HepG2 (cell line): Measurements from ENCODE around the gene CDK3. TPM values are rescaled to one million over a fixed set of nuclear protein-coding genes. Genes with fewer than 3 reads are reported as not detected.
A peak's percentile ranks its signal among the peaks of the same experiment; 100 is the strongest.

Experiments used
- E2F1 ChIP-seq: sonication (generic); formaldehyde crosslinking; IDR thresholded peaks from 2 replicates; pipeline ENCODE4 v1.5.0; 2020; ENCODE audit warnings: missing genetic modification reagents
- FIP1L1 ChIP-seq: fragments of 200-400 bp; formaldehyde crosslinking; IDR thresholded peaks from 2 replicates; pipeline ENCODE4 v1.6.1; 2018; ENCODE audit warnings: low read depth, mild to moderate bottlenecking, low read length, moderate library complexity, borderline replicate concordance; ENCODE audit not compliant: insufficient read depth
- FOXA3 ChIP-seq: IDR thresholded peaks from 2 replicates; pipeline ENCODE4 v1.6.1; 2016; ENCODE audit warnings: missing genetic modification reagents, missing compliant biosample characterization
- HOXA3 ChIP-seq: sonication (generic); formaldehyde crosslinking; IDR thresholded peaks from 2 replicates; pipeline ENCODE4 v1.5.0; 2020; ENCODE audit warnings: missing genetic modification reagents
- MTERF4 ChIP-seq: sonication (generic); formaldehyde crosslinking; IDR thresholded peaks from 2 replicates; pipeline ENCODE4 v1.8.0; 2023; ENCODE audit warnings: mild to moderate bottlenecking, missing genetic modification reagents
- NAIF1 ChIP-seq: sonication (generic); formaldehyde crosslinking; IDR thresholded peaks from 2 replicates; pipeline ENCODE4 v1.5.0; 2020; ENCODE audit warnings: mild to moderate bottlenecking, missing genetic modification reagents, borderline replicate concordance
- NR3C1 ChIP-seq: sonication (generic); formaldehyde crosslinking; IDR thresholded peaks from 2 replicates; pipeline ENCODE4 v1.4.0; 2020; ENCODE audit warnings: missing genetic modification reagents
- PHF5A ChIP-seq: IDR thresholded peaks from one replicate; pipeline ENCODE4 v1.6.1; 2018; ENCODE audit warnings: low read depth, missing genetic modification reagents; ENCODE audit not compliant: unreplicated experiment
- RBM22 ChIP-seq: fragments of 200-400 bp; formaldehyde crosslinking; optimal IDR thresholded peaks from 2 replicates; pipeline ENCODE3; 2017; ENCODE audit warnings: mild to moderate bottlenecking, low read length, moderate library complexity
- SETDB1 ChIP-seq: sonication (generic); formaldehyde crosslinking; IDR thresholded peaks from 2 replicates; pipeline ENCODE4 v1.5.1; 2020; ENCODE audit warnings: missing genetic modification reagents, mild to moderate bottlenecking, borderline replicate concordance
- SRSF9 ChIP-seq: fragments of 200-400 bp; formaldehyde crosslinking; IDR thresholded peaks from 2 replicates; pipeline ENCODE4 v1.6.1; 2018; ENCODE audit warnings: borderline replicate concordance, mild to moderate bottlenecking, low read depth, low read length; ENCODE audit not compliant: insufficient read depth, poor library complexity, severe bottlenecking
- SRY ChIP-seq: sonication (generic); formaldehyde crosslinking; IDR thresholded peaks from 2 replicates; pipeline ENCODE4 v1.8.0; 2022; ENCODE audit warnings: mild to moderate bottlenecking, missing genetic modification reagents
- ZNF232 ChIP-seq: sonication (generic); formaldehyde crosslinking; IDR thresholded peaks from 2 replicates; pipeline ENCODE4 v1.4.0; 2020; ENCODE audit warnings: missing genetic modification reagents, borderline replicate concordance
- ZNF674 ChIP-seq: sonication (generic); formaldehyde crosslinking; IDR thresholded peaks from 2 replicates; pipeline ENCODE4 v1.5.0; 2020; ENCODE audit warnings: low read depth, mild to moderate bottlenecking, missing genetic modification reagents
- polyA plus RNA-seq, 8 experiments: library from polyadenylated mRNA; depleted of rRNA in 3 of 8; stranded (reverse) in 7 of 8; unstranded in 1 of 8; fragments of >200 nt; fragmentation: Illumina TruSeq in 4 of 8; extraction: Trizol in 4 of 8; gene quantifications; 2 replicates each; pipeline versions ENCODE4 v1.2.1 to v1.2.3, GENCODE V29; 2011 to 2016; ENCODE audit warnings: low read depth in 4 of 8, missing spikeins in 1 of 8, mixed read lengths in 1 of 8; ENCODE audit not compliant: insufficient read depth in 1 of 8
- total RNA-seq, 5 experiments: library from RNA; depleted of rRNA; stranded (reverse); fragments of >200 nt; fragmentation: Illumina TruSeq; extraction: Trizol; gene quantifications; 2 replicates each; pipeline ENCODE4 v1.2.3, GENCODE V29; 2016; ENCODE audit warnings: low read depth in 1 of 5
- TF ChIP-seq, protein P1 (sequence below), 2 experiments: IDR thresholded peaks; 2 replicates each; pipeline ENCODE4 v1.6.1; 2011 to 2012; ENCODE audit warnings: low read length in 2 of 2, borderline replicate concordance in 1 of 2, low read depth in 1 of 2, mild to moderate bottlenecking in 1 of 2, moderate library complexity in 1 of 2
- TF ChIP-seq, protein P2 (sequence below): sonication (generic); formaldehyde crosslinking; IDR thresholded peaks from 2 replicates; pipeline ENCODE4 v1.4.0; 2020; ENCODE audit warnings: missing genetic modification reagents
- TF ChIP-seq, protein P3 (sequence below): sonication (generic); formaldehyde crosslinking; IDR thresholded peaks from 2 replicates; pipeline ENCODE4 v1.4.0; 2020; ENCODE audit warnings: low read depth, mild to moderate bottlenecking, missing genetic modification reagents
- TF ChIP-seq, protein P4 (sequence below): sonication (generic); formaldehyde crosslinking; IDR thresholded peaks from 2 replicates; pipeline ENCODE4 v1.8.1; 2023; ENCODE audit warnings: missing genetic modification reagents, inconsistent platforms, borderline replicate concordance

CDK3 gene
- total and polyA plus RNA-seq, 2 of the 13 experiments (the other 11 are each of a cell fraction or from before 2014, with no cell fraction given), result 5.8 to 11.4 TPM

DNA sequence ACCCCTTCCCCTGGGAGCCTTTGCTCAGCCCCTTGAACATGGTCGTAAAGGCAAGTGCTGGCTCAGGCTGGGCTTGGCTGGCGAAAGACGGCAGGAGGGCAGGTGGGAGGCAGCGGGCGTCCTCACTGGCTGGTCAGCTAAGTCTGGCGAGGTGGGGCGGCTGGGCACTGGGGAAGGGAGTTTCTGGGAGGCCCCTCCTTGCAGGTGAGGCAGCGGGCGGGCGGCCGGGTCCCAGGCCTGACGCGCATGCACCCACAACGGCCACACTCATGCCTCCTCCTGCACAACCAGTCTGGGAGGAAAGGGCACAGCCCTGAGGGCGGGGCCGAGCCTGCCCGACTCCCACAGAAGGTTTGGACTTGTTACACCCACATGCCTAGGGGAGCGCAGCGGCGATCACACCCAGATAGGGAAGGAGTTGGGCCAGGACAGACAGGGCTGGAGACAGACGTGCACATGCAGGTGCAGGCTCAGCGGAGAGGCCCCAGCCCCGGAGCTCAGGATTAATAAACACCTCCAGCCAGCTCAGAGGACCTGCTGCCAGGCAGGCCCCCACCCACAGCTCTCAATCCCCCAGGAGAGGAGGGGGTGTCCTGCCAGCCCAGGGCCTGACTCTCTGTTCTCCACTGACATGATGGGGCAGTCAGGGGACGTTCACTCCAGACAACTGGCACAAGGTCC is 26.6 kb downstream of the CDK3 start, which contains the start of gene EVPL (continued):
- TF ChIP-seq, protein P1, sequence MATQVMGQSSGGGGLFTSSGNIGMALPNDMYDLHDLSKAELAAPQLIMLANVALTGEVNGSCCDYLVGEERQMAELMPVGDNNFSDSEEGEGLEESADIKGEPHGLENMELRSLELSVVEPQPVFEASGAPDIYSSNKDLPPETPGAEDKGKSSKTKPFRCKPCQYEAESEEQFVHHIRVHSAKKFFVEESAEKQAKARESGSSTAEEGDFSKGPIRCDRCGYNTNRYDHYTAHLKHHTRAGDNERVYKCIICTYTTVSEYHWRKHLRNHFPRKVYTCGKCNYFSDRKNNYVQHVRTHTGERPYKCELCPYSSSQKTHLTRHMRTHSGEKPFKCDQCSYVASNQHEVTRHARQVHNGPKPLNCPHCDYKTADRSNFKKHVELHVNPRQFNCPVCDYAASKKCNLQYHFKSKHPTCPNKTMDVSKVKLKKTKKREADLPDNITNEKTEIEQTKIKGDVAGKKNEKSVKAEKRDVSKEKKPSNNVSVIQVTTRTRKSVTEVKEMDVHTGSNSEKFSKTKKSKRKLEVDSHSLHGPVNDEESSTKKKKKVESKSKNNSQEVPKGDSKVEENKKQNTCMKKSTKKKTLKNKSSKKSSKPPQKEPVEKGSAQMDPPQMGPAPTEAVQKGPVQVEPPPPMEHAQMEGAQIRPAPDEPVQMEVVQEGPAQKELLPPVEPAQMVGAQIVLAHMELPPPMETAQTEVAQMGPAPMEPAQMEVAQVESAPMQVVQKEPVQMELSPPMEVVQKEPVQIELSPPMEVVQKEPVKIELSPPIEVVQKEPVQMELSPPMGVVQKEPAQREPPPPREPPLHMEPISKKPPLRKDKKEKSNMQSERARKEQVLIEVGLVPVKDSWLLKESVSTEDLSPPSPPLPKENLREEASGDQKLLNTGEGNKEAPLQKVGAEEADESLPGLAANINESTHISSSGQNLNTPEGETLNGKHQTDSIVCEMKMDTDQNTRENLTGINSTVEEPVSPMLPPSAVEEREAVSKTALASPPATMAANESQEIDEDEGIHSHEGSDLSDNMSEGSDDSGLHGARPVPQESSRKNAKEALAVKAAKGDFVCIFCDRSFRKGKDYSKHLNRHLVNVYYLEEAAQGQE (IDR thresholded peaks at IDR 0.05; ENCODE audit: borderline replicate concordance in 1 of 2, low read depth in 1 of 2, low read length in 2 of 2), result 0 out of 4 replicates have a peak, but pooled peaks of 1 of the 2 experiments have one; percentile 31
- TF ChIP-seq FIP1L1, result no peak
- peak; percentile 55 for TF ChIP-seq HOXA3 (CRISPR knock-in tag)
- 0 out of 2 replicates have a peak, but pooled peaks have one; percentile 64 for TF ChIP-seq ZNF232 (CRISPR knock-in tag)
- TF ChIP-seq SRY (CRISPR knock-in tag), result no peak; the same call in 1 of the 2 replicates
- TF ChIP-seq, protein P2, sequence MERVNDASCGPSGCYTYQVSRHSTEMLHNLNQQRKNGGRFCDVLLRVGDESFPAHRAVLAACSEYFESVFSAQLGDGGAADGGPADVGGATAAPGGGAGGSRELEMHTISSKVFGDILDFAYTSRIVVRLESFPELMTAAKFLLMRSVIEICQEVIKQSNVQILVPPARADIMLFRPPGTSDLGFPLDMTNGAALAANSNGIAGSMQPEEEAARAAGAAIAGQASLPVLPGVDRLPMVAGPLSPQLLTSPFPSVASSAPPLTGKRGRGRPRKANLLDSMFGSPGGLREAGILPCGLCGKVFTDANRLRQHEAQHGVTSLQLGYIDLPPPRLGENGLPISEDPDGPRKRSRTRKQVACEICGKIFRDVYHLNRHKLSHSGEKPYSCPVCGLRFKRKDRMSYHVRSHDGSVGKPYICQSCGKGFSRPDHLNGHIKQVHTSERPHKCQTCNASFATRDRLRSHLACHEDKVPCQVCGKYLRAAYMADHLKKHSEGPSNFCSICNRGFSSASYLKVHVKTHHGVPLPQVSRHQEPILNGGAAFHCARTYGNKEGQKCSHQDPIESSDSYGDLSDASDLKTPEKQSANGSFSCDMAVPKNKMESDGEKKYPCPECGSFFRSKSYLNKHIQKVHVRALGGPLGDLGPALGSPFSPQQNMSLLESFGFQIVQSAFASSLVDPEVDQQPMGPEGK (CRISPR knock-in tag), result peak; percentile 84; the same call in 1 of the 2 replicates
- TF ChIP-seq, protein P3, sequence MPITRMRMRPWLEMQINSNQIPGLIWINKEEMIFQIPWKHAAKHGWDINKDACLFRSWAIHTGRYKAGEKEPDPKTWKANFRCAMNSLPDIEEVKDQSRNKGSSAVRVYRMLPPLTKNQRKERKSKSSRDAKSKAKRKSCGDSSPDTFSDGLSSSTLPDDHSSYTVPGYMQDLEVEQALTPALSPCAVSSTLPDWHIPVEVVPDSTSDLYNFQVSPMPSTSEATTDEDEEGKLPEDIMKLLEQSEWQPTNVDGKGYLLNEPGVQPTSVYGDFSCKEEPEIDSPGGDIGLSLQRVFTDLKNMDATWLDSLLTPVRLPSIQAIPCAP, result no peak
- TF ChIP-seq, protein P4, sequence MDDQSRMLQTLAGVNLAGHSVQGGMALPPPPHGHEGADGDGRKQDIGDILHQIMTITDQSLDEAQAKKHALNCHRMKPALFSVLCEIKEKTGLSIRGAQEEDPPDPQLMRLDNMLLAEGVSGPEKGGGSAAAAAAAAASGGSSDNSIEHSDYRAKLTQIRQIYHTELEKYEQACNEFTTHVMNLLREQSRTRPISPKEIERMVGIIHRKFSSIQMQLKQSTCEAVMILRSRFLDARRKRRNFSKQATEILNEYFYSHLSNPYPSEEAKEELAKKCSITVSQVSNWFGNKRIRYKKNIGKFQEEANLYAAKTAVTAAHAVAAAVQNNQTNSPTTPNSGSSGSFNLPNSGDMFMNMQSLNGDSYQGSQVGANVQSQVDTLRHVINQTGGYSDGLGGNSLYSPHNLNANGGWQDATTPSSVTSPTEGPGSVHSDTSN (CRISPR knock-in tag), result no peak
- TF ChIP-seq SRSF9, result no peak
- TF ChIP-seq MTERF4 (CRISPR knock-in tag), result no peak
- TF ChIP-seq E2F1 (CRISPR knock-in tag), result 0 out of 2 replicates have a peak, but pooled peaks have one; percentile 31
- no peak for TF ChIP-seq NR3C1 (CRISPR knock-in tag)
- TF ChIP-seq SETDB1, result no peak
- TF ChIP-seq NAIF1, result peak; percentile 64; the same call in 1 of the 2 replicates
- no peak for TF ChIP-seq RBM22
- TF ChIP-seq PHF5A, result no peak
- TF ChIP-seq ZNF674 (CRISPR knock-in tag), result no peak
- TF ChIP-seq FOXA3 (CRISPR knock-in tag), result peak; percentile 64
